ENCODE data around the gene INPP4B.
"Not testable (repeated sequence)": the region's sequence is repeated elsewhere in the genome, so short reads cannot be mapped to it uniquely, and the experiment has no call there.

INPP4B gene

DNA sequence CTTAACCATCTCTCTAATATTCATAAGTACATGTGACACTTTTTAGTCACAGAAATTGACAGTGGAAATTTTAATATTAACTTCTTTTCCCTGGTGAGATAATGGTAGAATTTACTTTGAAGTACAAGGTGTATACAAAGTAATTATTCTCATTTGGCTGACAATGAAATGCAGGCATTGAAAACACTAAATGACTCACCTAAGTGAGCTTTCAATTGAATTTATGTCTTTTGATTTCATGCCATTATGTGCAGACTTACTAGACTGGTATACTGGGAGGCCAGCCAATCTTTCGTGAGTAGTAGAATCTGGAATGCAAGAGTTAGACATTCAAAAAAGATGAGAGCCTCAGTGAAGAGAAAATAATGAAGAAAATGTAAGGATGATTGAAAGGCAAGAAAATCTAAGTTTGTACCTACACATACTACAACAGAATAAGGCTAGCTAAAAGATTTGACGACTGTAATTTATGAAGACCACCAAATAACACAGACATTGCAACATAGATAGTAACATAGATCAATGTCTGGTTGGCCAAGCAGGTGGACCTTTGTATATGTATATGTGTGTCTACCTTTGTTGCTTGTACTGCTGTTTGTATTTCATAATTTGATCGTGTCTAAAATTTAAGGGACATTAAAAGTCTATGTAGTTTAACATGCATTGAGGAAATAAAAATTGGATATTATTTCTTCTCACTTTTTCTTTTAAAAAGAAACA lies 750.1 kb downstream of the INPP4B start:
- peak; percentile 99 for FAIRE-seq
- peak; percentile 84 for DNase-seq (ENCODE audit: low spot score)

DNA sequence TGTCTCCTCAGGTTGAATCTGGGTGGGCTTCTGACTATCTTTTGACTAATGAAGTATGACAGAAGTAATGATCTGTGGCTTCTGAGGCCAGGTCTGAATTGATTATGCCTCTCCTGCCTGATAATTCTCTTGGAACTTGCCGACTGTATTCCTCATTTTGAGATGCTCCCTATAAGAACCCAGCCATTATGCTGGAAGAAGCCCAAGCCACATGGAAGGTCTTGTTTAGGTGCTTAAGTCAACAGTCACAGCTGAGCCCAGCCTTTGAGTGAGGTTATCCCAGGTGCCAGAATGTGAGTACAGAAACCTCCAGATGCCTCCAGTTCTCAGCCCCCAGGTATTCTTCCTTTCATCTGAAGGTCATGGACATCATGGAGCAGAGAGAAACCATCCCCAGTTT lies 753.2 kb downstream of the INPP4B start:
- DNase-seq (ENCODE audit: low spot score) = no peak
- FAIRE-seq = no peak

DNA sequence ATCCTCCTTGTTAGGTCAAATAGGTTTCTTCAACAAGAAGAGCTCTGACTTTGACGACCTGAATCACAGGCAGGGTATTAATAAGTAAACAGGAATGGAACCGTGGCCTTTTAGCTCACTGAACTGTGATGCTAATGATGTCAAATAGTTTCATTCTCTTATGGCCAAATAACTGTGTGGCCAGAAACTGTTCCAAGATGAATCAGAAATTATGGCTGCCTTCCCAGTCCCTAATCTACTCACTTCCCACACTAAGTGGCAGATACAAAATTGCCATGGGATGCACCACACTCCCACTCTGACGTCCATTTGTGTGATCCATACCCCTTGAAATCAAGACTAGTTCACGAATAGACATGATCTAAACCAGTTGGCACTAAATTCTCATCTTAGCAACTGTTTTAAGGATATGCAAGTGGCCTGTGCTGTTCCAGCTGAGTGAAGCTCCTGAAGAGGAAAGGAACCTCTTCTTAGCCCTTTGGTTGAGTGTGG lies 754.4 kb downstream of the INPP4B start:
- FAIRE-seq (peak; percentile 98), DNase-seq (ENCODE audit: low spot score) (peak; percentile 94)

DNA sequence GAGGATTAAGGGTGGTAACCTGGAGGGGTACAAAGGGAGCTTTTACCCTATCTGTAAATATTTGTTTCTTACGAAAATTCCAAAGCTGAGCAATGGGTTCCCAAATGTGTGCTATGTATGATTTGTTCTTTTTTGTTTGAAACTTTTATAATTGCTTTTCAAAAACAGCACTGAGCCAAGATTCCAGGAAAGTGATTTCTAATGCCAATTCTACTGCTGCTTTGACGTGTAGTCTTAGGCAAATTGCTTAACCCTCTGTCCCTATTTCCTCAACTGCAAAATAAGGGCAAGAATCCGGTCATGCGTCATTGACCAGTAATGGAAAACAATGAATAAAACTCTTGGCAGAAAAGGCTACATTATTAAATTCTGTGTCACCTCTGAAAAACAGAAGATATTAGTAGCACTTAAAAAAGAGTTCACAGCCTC lies 755.0 kb downstream of the INPP4B start:
- peak; percentile 70 for DNase-seq (ENCODE audit: low spot score)
- no peak for FAIRE-seq

DNA sequence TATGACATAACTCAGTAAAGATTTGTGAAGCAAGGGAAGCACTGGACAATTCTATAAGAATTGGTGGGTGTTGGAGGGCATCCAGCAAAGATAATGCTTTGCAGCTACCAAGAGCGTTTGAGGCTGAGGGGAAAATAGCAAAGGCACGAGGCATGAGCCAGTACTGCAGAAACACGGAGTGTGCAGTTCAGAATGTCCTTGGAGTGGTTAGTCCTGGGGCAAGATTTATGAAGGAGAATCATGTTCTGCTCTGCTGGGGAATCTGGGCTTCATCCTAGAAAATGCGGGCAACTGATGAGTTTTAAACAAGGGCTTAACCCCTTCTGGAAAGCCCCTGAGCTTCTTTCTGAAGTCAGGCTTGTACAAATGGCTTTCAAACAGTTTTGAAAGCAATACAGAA lies 757.2 kb downstream of the INPP4B start:
- no peak for FAIRE-seq
- DNase-seq (ENCODE audit: low spot score) = peak; percentile 21

DNA sequence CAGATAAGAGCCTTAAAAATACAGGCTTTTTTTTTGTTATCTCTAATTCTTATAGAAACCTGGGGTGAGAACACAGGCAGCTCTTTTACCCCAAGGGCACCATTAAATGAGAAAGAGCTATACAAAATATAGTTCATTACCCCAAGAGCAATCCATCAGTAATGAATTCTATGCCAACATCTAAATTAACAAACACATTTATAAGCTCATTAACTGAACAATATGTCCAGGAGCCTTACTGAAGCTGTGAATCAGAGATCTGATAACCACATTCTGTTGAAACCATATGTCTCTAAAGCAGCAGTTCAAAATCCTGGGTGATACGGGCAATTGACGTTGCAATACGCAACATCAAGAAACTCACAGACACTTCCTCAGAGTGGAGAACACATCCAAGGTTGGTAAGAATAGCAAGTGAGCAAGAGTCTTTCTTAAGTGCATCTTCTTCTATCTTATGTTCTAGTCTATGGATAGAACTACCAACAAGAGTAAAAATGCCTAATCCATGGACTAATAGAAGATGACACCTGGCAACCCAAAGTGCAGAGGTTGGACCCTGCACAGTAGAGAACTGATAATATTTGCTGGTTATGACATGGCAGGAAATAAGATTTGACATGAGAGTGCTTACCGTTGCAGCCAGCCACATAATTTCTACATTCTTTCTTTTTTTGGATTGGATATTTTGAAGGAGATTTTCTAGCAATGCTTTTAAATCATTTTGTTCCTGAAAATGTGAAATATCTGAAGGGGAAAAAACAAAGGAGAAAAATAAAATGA lies 760.4 kb downstream of the INPP4B start:
- DNase-seq (ENCODE audit: low spot score) (no peak), FAIRE-seq (no peak)

DNA sequence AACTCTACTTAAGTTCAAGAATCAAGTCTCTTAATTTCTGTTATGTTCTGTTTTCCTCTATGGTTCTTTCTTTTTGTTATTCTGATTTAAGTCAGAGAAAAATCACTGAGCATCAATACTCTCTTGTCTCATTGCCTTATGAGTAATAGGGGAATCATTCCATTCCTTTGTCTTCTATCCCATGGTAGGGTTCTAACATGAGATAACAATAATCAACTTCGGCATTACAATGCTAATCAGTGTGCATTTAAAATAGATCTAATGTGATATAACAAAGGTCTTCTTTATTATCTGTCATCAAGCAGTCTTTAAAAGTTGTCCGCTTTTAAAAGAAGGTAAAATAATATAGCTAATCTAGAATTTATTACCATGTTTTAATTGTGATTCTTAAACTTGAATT lies 762.8 kb downstream of the INPP4B start:
- DNase-seq (ENCODE audit: low spot score) (no peak), FAIRE-seq (no peak)

DNA sequence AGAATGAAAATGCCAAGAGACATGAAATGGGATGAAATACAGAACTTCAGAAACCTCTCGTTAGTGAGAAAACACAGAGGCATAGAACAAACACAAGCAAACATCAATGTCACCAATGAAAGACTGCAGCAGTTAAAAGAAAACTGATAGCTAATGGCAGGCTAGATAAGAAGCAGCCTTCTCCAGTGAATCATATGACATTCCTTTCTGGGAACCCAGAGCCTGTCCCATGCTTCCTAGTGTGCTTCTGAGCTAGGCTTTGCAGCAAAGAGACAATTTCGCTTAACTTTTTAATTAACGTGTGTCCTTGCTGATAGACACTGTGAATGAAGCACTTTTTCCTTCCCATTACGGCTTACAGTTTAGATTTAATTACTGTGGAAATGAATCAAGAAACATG lies 765.1 kb downstream of the INPP4B start:
- DNase-seq (ENCODE audit: low spot score) = no peak
- no peak for FAIRE-seq

DNA sequence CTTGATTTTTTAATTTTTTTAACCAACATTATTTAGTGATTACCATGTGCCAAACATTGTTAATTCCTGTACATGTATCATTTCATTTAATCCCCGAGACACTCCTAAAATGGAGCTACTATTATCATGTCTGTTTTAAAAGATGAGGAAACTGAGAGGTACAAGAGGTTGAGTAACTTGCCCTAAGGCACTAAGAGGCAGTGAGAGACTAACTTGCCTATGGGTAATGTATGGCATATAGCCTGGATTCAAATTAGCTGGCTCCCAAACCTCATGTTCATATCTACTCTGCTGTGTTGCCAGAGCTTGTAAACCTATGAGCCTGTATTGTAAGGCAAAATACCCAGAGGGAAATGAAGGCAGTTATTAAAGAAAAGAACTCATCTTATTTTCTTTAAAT lies 766.1 kb downstream of the INPP4B start:
- FAIRE-seq = no peak
- no peak for DNase-seq (ENCODE audit: low spot score)

DNA sequence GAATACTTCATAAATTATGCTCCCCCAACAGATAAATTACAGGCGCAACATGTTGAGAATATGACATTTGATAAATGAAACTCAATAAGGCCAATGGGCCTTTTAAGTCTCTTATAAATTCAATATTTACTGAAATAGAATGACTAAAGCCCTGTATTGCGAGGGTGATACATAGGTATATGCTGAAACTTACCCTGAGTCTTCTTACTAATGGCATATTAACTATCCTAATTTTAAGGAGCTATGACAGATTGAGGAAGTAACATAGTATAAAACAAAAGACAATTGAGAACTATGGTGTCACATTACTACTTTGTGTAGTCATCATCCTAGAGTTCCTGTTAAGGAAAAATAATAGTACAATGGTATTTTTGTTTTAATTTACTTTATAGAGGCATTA lies 769.1 kb downstream of the INPP4B start:
- FAIRE-seq (no peak), DNase-seq (ENCODE audit: low spot score) (no peak)

DNA sequence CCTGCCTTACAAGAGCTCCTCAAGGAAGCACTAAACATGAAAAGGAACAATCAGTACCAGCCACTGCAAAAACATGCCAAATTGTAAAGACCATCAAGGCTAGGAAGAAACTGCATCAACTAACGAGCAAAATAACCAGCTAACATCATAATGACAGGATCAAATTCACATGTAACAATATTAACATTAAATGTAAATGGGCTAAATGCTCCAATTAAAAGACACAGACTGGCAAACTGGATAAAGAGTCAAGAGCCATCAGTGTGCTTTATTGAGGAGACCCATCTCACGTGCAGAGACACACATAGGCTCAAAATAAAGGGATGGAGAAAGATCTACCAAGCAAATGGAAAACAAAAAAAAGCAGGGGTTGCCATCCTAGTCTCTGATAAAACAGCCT lies 777.8 kb downstream of the INPP4B start:
- DNase-seq (ENCODE audit: low spot score); FAIRE-seq: not testable (repeated sequence)

DNA sequence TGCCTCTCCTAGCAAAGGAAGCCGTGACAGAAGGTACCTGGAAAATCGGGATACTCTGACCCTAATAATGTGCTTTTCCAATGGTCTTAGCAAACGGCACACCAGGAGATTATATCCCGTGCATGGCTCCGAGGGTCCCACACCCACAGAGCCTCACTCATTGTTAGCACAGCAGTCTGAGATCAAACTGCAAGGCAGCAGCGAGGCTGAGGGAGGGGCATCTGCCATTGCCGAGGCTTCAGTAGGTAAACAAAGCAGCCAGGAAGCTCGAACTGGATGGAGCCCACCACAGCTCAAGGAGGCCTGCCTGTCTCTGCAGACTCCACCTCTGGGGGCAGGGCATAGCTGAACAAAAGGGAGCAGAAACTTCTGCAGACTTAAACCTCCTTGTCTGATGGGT lies 779.5 kb downstream of the INPP4B start:
- DNase-seq (ENCODE audit: low spot score); FAIRE-seq: not testable (repeated sequence)

DNA sequence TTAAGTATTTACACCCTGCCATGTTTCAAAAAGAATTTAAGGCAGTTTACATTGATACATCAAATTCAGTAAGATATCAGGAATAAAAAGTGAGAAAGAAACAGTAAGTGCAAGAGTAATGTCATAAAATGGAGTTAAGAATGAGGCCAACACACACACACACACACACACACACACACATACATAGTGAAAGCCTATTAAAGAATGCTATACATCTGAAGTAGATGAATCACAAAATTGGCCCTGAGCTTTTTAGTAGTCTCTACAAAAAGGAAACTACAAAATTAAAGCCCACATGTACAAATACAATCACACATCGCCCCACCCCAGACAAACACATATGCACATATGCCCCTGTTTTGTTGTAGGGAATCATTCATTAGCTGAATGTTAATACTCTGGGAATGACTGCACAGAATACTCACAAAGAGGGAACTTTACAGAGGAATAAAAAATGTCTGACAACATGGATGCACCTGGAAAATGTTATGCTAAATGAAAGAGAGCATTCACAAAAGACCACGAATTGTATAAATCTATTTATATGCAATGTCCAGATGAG lies 780.9 kb downstream of the INPP4B start:
- DNase-seq (ENCODE audit: low spot score) (no peak), FAIRE-seq (no peak)

DNA sequence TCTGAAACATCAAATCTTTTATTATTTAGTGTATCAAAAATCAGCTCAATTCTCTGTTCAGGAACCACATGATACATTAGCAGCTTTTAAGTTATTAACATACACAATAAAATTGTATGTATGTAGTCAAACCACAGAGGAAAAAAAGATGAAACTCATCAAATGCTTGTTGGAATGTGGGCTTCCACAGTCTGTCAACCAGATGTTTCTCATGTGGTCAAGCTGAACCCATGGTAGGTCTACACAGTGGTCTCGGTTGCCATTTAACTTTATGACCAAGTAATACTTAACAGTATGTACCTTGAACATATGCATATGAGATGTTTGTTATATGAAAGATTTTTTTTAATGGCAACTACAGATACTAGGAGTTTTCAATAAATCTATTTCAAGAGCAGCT lies 781.9 kb downstream of the INPP4B start:
- DNase-seq (ENCODE audit: low spot score) (no peak), FAIRE-seq (no peak)

DNA sequence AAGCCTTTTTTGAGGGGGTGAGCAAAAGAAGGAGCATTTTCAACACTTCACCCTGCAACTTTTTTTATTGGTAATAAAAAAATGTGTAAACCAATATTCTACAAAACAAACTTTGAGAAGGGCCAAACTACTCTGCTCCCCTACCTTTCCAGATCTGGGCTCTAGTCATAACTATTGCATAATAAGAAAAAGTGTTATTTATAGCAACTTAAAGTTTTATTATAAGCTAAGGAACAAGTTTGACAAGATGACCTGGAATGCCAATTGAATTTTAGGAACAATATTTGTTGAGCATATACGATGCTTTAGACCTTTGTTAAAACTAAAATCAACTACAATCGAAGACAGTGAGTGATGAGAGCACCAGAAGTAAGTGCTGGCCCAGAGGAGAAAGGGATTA lies 800.1 kb downstream of the INPP4B start:
- no peak for FAIRE-seq
- DNase-seq (ENCODE audit: low spot score) = no peak

DNA sequence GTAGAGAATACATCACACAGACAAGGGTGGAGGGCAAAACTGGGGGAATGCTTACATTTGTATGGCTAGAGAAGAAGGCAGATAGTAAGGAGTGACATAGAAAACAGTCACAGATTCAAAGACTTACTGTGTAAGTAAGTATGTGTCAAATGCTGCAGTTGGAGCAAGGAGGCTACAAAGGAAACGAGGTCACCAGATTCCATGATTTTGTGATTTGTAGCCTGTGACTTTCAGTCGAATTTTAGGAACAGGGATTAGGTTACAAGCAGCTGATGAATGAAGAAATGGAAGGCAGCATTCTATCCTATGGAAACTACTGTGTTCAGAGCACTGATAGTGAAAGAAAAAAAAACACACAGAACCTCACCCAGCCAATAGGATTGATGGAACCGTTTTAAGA lies 801.8 kb downstream of the INPP4B start:
- FAIRE-seq (no peak), DNase-seq (ENCODE audit: low spot score) (peak; percentile 5)

DNA sequence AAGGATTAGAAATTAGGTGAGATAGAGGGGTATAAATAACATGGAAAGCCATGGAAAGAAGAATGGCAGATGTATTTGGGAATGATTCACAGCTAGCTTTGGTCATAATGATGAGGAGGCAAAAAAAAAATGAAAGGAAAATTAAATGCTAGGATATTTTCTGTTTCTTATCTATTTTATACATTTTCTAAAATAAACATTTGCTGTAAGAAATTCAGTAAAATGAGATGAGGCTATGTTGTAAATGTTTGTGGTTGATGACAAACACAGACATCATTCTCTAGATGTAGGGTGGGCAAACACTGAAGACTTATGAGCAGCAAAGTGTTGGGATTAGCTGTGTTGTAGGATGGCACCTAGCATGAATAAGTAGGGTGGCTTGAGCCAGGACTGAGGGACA lies 802.6 kb downstream of the INPP4B start:
- FAIRE-seq = no peak

DNA sequence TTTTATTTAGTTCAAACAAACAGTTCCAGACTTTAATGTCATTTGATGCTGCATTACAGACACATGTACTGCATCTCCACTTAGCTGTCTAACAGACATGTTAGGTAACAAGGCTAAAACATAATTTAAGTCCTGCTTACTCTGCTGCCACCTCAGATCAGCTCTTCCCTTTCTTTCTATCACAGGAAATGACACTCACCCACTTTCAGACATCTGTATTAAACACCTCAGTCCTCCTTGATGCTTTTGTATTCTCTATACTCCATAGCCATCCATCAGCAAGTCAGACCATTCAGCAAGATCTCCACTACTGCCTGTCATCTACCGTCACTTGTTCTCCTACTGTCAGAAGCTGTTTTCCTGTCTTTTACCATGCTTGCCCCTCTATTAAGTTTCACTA lies 804.3 kb downstream of the INPP4B start:
- DNase-seq (ENCODE audit: low spot score) (no peak), FAIRE-seq (no peak)

More for the DNA sequence above, 802.6 kb downstream of the INPP4B start:
- DNase-seq (ENCODE audit: low spot score) = peak; percentile 30

DNA sequence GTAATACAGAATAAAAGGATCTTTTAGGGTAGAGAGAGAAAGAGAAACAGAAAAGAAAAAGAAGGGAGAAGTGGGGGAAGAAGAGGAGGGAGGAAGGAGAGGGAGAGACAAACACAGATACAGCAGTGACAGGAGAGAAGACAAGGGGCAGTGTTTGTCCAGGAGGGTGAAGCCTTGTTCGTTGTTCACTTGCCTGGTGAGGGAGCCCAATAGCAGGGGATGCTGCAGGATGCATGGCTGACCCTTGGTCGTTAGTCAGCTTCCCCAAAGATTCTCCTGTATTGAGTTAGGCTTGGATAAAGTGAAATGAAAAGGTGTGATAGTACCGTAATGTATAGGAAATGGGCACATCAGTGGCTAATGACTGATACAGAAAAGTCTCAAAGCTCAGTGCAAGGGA lies 806.1 kb downstream of the INPP4B start:
- DNase-seq (ENCODE audit: low spot score) (no peak), FAIRE-seq (no peak)

DNA sequence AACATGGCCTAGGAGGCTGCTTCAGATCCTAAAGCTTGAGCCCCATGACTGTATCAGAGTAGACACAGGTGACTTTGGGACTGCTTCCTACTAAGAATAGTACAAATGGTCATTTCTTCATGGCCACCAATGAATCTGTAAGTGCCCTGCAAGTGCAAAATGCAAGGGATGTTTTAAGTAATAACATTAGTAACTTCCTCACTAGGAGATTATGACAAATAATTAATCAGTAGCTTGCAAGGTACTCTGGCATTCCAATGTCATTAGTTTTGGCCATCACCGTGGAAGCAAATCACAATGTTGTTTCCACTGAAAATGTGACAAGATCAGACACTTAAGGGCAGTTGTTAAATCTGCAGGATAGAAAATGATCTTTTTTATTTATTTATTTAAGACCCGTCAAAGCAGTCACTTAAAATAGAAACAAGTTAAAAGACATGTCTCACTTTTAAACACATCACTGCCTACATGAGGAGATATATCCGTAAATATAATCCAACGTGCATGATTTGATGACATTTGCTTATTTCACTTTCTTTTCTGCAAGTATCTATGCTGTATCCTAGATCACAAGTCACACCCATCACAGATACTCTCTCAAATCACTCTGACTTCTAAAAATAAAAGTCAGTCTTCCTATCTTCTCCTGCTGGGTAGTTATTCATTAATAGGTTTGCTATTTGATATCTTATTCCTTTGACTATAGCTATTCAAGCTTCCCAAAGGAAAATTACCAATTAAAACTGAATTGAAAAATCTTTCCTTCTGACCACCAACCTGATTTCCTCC lies 809.1 kb downstream of the INPP4B start:
- peak; percentile 82 for FAIRE-seq

DNA sequence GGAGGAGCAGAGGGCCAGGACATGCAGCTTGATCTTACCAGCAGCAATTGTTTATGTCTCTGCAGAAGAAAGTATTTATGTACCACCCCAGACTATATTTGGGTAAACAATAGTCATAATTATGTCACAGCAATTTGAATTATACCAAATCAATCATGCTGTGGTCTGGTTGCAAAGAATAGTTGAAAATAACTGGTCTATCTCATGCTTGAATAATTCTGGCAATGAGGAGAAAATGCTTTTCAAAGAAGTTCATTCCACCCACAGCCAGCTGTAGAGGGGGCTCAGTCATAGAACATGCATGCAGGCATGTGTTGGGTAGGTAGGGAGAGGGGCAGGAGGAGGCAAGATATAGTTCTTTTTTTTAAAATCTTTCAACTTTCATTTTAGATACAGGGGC lies 810.5 kb downstream of the INPP4B start:
- DNase-seq (ENCODE audit: low spot score) (no peak), FAIRE-seq (no peak)

More for the DNA sequence above, 809.1 kb downstream of the INPP4B start:
- peak; percentile 86 for DNase-seq (ENCODE audit: low spot score)

DNA sequence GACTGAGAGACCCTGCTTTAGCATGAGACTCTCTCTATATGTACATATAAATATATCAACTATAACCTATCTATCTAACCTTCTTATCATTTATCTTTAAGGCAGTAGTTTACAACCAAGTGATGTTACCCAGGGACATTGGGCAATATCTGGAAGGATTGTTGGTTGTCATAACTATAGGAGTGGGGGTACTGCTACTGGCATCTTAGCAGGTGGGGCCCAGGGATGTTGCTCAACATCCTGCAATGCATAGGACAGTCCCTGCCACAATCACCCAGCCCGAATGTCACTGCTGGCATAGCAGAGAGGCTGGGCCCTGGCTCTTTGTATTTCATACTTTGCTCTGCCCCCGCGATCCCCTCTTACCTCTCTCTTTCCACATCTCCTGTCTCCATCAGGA lies 812.0 kb downstream of the INPP4B start:
- DNase-seq (ENCODE audit: low spot score) = no peak
- no peak for FAIRE-seq

Measured in RCC 7860 (cell line).